Endothelial cell (in vitro differentiated cells): Measurements from ENCODE around the gene DYNLT1. TPM values are rescaled to one million over a fixed set of nuclear protein-coding genes. Genes with fewer than 3 reads are reported as not detected.
"Not testable (repeated sequence)": the region's sequence is repeated elsewhere in the genome, so short reads cannot be mapped to it uniquely, and the experiment has no call there.

Source experiments
- DNase-seq: peaks from one replicate; pipeline ENCODE4 v3.0.0; 2021; ENCODE audit warnings: low spot score
- H3K27ac Mint-ChIP-seq: one replicate; pipeline ENCODE4 v1.8.0; 2021; ENCODE audit warnings: mixed read lengths, inconsistent platforms; ENCODE audit not compliant: unreplicated experiment
- H3K27me3 Mint-ChIP-seq: one replicate; pipeline ENCODE4 v1.8.0; 2021; ENCODE audit warnings: mild to moderate bottlenecking, moderate library complexity, mixed read lengths, inconsistent platforms; ENCODE audit not compliant: unreplicated experiment
- H3K36me3 Mint-ChIP-seq: one replicate; pipeline ENCODE4 v1.8.0; 2021; ENCODE audit warnings: mild to moderate bottlenecking, low read depth, mixed read lengths, inconsistent platforms; ENCODE audit not compliant: unreplicated experiment
- H3K4me1 Mint-ChIP-seq: one replicate; pipeline ENCODE4 v1.8.0; 2021; ENCODE audit warnings: mild to moderate bottlenecking, mixed read lengths, inconsistent platforms; ENCODE audit not compliant: unreplicated experiment
- H3K4me3 Mint-ChIP-seq: one replicate; pipeline ENCODE4 v1.8.0; 2021; ENCODE audit warnings: mild to moderate bottlenecking, mixed read lengths, inconsistent platforms; ENCODE audit not compliant: unreplicated experiment
- H3K9me3 Mint-ChIP-seq: one replicate; pipeline ENCODE4 v1.8.0; 2021; ENCODE audit warnings: mixed read lengths, inconsistent platforms; ENCODE audit not compliant: unreplicated experiment
- CTCF ChIP-seq: fragments of 200-600 bp; sonication (generic); IDR thresholded peaks from one replicate; pipeline ENCODE4 v1.5.0; 2021; ENCODE audit warnings: antibody characterized with exemption; ENCODE audit not compliant: unreplicated experiment
- total RNA-seq: library from RNA; stranded (reverse); fragmentation: NEBNext Ultra II Directional; extraction: Animal tissue kit (Norgen Biotek cat#: 25700); gene quantifications from one replicate; pipeline ENCODE4 v1.2.1, GENCODE V29; 2021; ENCODE audit not compliant: unreplicated experiment

DYNLT1 gene
- total RNA-seq, 1 donor from 2014 or later, result 115 TPM

GRCh38 chr6:158674342-158675131, 30.0 kb upstream of the DYNLT1 start:
- no peak for DNase-seq
- H3K4me3 Mint-ChIP-seq, result no peak overlapping the region
- H3K36me3 Mint-ChIP-seq, result no peaks in the 10 kb centered on the region
- TF ChIP-seq CTCF, result no peak
- no peaks in the 10 kb centered on the region for H3K27me3 Mint-ChIP-seq
- no peaks in the 10 kb centered on the region for H3K4me1 Mint-ChIP-seq
- H3K9me3 Mint-ChIP-seq, result no peaks in the 10 kb centered on the region
- H3K27ac Mint-ChIP-seq, result no peak overlapping the region

- Mint-ChIP-seq H3K27me3 (no peaks in the 10 kb centered on the region), H3K4me3 (no peak overlapping the region), H3K4me1 (no peaks in the 10 kb centered on the region), H3K36me3 (no peaks in the 10 kb centered on the region), H3K27ac (no peak overlapping the region), H3K9me3 (no peaks in the 10 kb centered on the region)
- DNase-seq, result no peak
- no peak for TF ChIP-seq CTCF
These were observed 28.2 kb upstream of the DYNLT1 start for GRCh38 chr6:158672726-158673125.

- not testable (repeated sequence) for H3K27ac Mint-ChIP-seq, H3K9me3 Mint-ChIP-seq, DNase-seq, H3K4me1 Mint-ChIP-seq, H3K27me3 Mint-ChIP-seq, H3K4me3 Mint-ChIP-seq, H3K36me3 Mint-ChIP-seq
These were observed 27.6 kb upstream of the DYNLT1 start for GRCh38 chr6:158672119-158672518.

GRCh38 chr6:158669145-158670035, 24.8 kb upstream of the DYNLT1 start:
- Mint-ChIP-seq H3K27ac (no peak overlapping the region), H3K4me3 (no peak overlapping the region), H3K9me3 (no peaks in the 10 kb centered on the region), H3K36me3 (no peaks in the 10 kb centered on the region), H3K27me3 (no peaks in the 10 kb centered on the region), H3K4me1 (no peaks in the 10 kb centered on the region)
- DNase-seq, result no peak
- no peak for TF ChIP-seq CTCF

- TF ChIP-seq CTCF, result no peak
- Mint-ChIP-seq H3K4me1 (no peaks in the 10 kb centered on the region), H3K27ac (no peak overlapping the region), H3K4me3 (no peak overlapping the region), H3K9me3 (no peaks in the 10 kb centered on the region), H3K36me3 (no peaks in the 10 kb centered on the region), H3K27me3 (no peaks in the 10 kb centered on the region)
- DNase-seq, result no peak
These were observed 24.2 kb upstream of the DYNLT1 start for GRCh38 chr6:158668707-158669103.
